Measurements from ENCODE around the gene ABCC6.
"Not testable (repeated sequence)": the region's sequence is repeated elsewhere in the genome, so short reads cannot be mapped to it uniquely, and the experiment has no call there.

The ABCC6 gene

DNA sequence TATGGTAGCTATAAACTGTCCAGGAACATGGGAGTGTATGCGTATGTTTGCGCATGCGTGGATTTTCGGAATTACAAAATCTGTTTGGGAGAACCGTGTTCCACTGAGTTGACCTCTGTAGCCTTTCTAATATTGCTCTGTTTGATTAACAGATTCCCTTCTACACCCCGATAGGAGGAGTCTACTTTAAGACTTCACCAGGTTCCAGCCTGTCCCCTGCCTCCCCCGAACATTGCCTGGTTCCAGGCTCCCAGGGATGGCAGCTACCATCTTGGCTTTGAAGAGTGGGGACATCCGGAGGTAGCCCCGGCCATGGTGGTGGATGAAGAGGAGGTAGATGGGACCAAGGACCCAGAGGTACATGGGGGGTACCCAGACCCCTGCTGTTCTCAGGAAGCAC, 1.9 kb downstream of the ABCC6 start:
- not testable (repeated sequence) for DNase-seq

DNA sequence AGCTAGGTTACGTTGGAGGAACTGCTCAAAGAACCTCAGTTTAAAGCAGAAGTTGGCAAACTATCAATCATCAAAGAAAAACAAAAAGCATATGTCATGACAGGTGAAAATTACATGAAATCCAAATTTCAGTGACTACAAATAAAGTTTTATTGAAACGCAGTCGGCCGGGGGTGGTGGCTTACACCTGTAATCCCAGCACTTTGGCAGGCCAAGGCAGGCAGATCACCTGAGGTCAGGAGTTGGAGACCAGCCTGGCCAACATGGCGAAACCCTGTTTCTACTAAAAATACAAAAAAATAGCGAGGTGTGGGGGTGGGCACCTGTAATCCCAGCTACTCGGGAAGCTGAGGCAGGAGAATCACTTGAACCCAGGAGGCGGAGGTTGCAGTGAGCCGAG, 2.8 kb downstream of the ABCC6 start:
- not testable (repeated sequence) for DNase-seq

DNA sequence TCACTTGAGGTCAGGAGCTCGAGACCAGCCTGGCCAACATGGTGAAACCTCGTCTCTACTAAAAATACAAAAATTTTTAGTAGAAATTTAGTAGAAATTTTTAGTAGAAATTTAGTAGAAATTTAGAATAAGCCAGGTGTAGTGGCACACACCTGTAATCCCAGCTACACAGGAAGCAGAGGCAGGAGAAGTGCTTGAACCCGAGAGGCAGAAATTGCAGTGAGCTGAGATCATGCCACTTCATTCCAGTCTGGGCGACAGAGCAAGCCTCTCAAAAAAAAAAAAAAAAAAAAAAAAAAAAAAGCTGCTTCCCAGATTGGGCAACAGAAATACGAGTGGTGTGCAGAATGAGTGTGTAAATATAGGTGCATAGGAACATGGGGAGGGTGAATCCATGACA, 4.5 kb downstream of the ABCC6 start:
- DNase-seq, result not testable (repeated sequence)

DNA sequence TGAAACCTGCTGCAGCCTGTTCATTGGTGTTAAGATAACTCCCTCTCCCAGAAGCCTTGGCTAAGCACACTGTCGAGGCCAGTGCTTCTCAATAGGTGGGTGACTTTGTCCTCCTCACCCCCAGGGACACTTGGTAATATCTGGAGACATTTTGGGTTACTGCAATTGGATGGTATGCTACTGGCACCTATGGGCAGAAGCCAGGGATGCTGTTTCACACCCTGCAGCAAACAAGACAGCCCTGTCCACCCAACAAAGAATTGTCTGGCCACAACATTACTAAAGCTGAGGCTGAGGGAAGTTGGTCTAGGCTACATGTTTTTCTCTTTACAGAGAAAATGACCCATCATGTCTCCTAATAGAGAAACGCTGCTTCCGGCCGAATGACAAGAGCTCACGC, 4.9 kb downstream of the ABCC6 start:
- DNase-seq, result not testable (repeated sequence)

DNA sequence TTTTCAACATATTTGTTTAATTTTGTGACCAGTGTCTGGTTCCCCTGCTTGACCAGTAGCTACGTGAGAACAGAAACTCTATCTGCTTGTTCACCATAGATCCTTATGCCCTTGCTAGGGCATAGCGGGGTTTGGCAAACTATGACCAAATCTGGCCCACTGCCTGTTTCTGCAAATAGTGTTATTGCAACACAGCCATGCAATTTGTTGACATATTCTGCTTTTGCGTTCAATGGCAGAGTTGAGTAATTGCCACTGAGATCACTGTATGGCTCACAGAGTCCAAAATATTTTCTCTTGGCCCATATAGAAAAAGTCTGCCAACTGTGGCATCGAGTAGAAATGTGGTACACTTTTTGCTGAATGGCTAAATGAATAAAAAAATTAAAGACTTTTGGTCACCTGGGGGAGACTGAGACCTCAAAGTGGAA, 9.4 kb downstream of the ABCC6 start:
- DNase-seq, result not testable (repeated sequence)

DNA sequence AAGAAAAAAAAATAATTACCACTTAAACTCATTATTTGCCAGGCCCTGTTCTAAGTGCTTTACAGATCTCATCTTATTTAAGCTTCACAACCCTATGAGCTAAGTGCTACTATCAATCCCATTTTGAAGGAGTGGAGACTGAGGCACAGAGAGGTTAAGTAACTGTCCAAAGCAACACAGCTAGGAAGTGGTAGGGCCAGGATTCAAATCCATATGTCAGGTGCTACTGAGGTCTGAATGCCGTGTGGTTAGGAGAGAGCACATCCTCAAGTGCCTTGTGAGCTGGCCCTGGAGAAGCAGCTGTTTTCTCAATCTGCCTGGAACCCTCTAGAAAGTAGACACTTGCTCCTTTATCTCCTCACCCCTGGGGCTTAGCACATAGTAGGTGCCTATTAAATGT, 11.9 kb downstream of the ABCC6 start:
- DNase-seq, result not testable (repeated sequence)

DNA sequence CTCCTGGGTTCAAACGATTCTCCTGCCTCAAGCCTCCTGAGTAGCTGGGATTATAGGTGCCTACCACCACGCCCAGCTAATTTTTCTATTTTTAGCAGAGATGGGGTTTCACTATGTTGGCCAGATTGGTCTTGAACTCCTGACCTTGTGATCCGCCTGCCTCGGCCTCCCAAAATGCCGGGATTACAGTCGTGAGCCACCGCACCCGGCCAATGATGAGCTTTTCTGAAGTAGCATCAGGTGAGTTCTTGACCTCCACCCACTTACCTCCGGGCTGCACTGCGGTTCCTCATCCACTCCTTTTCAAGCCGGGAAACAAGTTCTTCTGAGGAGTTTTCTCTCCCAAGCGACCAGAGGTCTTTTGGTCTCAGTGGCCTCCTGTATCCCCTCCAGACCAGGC, 14.8 kb downstream of the ABCC6 start:
- not testable (repeated sequence) for DNase-seq

DNA sequence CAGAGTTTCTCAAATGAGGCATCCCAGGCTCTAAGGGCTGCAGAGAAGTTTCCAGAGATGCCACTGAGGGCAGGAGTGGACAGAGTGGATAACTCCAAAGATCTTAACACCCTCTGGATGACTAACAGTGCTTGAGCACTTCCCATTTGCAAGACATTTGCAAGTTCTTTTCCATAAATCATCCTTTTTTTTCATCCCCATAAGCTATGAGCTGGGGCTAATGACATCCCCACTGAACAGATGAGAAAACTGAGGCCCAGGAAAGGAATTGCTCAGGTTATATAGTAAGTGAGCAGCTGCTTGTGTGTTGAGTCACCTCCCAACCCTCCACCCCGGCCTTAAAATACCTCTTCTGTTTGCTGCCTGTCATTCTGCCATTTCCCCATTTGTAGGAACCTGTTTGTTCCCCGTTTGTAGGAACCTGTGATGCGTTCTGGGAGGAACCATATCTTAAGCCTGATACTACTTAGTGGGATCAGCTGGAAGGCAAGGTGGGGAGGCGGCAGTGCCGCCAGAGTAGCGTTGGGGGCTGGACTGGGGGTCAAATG, 15.4 kb downstream of the ABCC6 start:
- not testable (repeated sequence) for DNase-seq

DNA sequence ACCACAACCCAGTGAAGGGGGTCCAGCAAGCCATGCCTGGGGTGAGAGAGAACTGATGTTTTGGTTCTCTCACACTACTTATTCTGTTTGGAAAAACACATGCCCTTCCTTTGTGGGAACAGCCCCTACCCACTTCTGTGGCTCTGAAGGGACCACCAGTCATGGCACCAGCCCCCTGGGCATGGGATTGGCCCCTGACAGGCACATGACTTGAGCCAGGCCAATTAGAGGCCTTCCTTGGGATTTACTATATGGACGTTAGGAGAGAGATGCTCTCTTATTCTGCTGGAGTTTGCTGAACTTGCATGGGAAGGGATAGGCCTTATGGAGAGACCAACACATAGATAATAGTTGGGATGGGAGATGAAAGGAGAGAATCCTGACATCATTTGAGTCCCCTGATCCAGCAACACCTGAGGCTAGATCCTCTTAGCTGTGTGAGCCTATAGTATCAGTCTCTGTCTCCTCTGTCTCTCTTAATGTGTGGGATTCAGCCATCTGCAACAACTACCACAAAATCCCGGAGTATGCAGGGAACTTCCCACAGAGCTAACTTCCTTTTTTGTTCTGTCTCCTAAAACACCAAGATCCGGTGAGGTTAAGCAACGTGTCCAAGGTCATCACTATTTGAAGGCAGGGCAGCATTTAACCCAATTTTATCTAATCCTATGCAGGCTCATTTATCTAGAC, 16.1 kb downstream of the ABCC6 start:
- DNase-seq, result not testable (repeated sequence)

DNA sequence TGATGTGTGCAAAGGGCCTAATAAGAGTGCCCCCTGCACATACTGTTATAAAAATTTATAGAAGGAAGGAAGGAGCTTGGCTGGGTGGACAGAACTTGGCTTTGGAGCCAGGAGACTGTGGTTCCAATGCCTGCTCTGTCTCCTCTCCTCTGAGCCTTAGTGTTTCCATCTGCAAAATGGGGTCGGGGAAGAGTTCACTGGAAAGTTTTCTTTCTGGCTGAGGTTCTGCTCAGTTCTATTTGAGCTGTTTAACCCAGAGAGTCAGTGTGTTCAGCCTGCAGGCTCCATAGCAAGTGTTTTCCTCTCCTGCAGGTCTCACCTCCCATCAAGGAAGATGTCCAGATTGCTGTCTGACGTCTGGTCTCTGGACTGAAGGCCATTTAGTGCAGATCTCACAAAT, 17.4 kb downstream of the ABCC6 start:
- not testable (repeated sequence) for DNase-seq

DNA sequence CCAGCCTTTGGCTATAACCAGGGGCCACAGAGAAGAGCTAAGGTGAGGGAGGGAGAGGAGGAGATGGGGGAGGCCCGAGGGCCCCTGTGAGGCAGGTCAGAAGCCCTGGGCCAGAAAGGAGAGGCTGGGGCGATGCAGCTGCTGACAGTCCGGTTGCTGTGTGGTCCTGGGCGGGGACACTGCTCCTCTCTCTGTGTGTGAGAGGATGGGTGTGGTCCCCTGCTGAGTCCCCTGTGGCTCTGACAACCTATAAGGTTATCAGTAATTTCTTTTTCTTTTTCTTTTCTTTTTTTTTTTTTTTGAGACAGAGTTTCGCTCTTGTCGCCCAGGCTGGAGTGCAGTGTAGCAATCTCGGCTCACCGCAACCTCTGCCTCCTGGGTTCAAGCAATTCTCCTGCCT, 18.7 kb downstream of the ABCC6 start:
- not testable (repeated sequence) for DNase-seq

DNA sequence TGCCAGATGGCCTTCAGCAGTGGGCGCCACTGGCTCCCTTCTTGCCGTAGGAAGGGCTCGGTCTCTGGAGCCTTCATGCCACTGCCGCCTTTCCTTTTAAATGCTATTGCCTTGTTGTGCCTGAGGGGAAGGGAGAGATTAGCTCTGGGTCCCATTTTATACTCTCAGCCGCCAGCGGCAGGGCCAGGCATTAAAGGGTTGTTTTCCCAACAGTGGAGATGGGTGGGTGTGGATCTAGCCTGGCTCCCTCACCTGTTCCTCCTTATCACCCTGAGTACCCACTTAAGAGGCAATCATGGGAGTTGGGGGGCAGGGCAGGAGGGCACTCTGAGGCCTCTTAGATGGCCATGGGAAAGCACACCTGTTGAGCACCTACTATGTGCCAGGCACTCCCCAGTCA, 19.8 kb downstream of the ABCC6 start:
- not testable (repeated sequence) for DNase-seq

DNA sequence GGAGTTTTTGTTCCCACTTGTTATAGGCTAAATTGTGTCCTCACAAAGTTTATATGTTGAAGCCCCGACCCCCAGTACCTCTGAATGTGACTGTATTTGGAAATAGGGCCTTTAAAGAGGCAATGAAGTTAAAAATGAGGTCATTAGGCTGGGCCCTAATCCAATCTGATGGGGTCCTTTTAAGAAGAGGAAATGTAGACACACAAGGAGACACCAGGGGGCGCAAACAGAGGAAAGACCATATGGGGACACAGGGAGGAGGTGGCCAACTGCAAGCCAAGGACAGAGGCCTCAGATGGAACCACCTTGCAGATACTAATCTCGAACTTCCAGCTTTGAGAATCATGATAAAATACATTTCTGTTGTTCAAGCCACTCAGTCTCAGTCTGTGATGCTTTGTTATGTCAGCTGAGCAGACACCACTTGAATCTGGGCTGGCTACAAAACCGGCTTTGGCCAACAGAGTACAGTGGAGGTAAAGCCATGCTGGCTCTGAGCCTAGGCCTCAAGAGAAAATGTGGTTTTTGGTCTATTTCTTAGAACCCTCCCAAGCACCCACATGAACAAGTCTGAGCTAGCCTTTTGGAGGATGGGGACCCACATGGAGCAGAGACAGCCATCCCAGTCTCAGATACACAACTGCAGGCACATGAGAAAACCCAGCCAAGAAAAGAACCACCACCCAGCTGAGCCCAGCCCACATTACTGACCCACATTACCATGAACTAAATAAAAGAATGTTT, 20.7 kb downstream of the ABCC6 start:
- DNase-seq, result peak; percentile 25

DNA sequence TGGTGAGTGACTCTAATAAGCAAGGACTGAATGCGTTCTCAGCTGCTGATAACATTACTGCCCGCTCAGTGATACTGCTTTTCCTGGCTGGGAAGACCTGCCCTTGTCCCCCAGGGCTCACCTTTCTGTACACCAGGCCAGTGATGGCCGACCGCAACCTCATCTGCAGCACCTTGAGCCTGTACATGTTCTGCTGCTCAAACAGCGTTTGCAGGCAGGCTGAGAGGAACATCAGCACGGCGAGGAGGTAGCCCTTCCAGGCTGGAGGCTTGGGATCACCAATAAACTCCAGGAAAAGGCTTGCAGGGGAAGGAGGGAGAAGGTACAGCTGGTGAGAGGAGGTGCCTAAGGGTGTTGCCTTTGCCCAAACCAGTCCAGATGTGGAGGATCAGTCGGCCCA, 21.4 kb downstream of the ABCC6 start:
- DNase-seq, result not testable (repeated sequence)

DNA sequence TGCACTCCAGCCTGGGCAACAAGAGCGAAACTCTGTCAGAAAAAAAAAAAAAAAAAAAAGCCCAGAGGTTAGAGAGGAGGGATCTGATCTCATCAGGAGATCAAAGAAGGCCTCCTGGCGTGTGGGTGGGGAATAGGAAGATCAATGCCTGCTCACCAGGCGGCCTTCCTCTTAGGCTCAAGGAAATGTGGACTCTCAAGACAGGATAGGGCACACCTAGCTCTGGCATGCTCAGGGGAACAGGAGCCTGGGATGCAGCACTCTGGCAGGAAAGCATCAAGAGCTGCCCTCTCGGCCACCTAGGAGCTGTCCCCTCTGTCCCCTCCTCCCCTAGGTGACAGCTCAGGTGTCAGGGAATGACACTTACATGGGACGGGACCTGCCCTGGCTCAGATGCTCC, 22.9 kb downstream of the ABCC6 start:
- not testable (repeated sequence) for DNase-seq

DNA sequence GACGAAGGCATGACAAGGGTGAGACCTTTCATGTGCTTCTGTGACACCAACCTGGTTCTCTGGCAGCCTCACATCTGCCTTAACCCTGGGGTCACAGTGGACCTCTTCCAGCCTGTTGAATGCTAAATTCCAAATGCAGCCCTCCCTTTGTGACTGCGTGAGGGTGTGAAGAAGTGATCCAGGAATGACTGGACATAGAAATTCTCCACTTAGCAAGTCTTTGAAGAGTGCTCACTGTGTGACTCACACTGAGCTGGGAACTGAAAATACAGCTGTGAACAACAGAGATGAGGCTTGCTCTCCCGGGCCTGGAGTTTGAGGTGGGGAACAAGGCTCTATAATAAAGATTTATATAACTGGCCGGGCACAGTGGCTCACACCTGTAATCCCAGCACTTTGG, 23.9 kb downstream of the ABCC6 start:
- DNase-seq, result not testable (repeated sequence)

DNA sequence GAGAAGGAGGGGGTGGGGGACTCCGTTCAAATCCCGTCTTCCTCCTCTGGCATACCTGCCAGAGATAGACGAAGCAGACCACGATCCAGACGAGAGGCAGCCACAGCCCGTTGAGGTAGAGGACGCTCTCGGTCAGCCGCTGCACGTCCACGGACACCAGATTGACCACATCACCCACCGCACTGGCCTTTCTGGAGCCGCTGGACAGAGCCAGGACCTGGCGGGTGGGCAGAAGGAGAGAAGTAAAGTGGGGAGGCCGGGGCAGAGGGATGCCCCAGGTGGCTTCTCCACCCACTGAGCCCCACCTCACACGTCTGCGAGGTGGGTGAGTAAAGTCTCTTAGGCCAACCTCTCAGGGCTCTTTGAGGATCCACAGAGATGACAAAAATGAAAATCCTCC, 25.3 kb downstream of the ABCC6 start:
- no peak for DNase-seq

DNA sequence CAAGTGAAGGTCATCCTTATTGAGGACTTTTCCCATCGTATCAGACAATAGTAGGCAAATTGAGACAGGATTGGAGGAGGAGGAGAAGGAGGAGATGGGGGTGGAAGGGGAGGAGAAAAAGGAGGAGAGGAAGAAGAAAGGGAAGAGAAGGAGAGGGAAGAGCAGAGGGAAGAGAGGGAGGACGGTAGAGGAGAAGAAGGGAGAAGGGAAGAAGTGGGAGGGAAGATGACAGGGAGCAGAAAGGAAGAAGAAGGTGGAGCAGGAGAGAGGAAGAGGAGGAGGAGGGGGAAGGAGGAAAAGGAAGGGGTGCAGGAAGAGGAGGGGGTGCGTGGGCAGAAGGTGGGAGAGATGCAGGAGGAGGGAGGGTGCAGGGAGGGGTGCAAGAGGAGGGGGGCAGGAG, 26.0 kb downstream of the ABCC6 start:
- no peak for DNase-seq

DNA sequence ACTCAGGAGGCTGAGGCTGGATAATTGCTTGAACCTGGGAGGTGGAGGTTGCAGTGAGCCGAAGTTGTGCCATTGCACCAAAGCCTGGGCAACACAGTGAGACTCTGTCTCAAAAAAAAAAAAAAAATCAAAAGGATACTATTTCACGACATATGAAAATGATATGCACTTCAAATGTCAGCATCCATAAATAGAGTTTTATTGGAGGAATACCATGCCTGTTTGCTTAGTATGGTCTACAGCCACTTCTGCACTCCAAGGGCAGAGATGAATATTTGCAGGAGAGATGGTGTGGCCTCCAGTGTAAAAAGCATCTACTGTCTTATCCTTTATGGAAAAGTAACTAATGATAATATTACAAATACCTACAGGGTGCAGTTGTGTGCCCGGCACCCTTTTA, 27.2 kb downstream of the ABCC6 start:
- DNase-seq, result no peak

DNA sequence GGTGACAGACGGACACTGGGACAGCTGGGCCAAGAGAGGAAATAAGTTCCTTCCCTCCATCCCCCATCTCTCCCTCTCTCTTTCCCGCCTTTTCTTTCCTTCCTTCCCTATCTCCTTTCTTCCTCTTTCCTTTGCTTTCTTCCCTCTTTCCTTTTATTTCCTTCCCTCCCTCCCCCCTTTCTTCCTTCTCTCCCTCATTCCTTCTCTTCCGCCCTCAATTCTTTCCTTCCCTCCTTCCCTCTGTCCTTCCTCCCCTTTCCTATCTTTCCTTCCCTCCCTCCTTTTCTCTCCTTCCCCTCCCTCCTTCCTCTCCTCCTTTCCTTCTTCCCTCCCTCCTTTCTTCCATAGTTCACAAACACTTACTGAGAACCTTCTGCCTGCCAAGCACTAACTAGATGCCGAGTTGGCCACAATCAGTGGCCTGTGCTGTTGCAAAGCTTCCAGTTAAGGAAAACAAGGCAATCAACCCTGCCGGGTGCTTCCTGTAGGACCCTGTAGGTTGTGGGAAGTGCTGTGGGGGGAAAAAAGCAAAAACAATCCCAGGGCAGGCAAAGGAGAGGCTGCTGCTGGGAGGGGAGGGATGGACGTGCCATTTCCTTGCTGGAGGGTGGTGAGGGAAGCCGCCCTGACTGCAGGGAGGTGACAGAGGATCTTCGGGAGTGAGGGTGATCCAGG, 31.7 kb downstream of the ABCC6 start:
- no peak for DNase-seq

DNA sequence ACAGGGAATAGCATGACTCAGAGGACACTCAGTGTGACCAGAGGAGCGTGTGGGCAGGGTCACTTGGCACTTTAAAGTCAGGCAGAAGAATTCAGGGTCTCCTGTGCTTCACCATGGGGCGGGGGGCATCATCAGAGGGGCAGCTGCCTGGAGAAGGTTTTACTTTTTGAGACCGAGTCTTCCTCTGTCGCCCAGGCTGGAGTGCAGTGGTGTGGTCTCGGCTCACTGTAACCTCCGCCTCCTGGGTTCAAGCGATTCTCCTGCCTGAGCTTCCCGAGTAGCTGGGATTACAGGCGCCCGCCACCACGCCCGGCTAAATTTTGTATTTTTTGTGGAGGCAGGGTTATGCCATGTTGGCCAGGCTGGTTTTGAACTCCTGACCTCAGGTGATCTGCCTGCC, 32.3 kb downstream of the ABCC6 start:
- DNase-seq, result not testable (repeated sequence)

DNA sequence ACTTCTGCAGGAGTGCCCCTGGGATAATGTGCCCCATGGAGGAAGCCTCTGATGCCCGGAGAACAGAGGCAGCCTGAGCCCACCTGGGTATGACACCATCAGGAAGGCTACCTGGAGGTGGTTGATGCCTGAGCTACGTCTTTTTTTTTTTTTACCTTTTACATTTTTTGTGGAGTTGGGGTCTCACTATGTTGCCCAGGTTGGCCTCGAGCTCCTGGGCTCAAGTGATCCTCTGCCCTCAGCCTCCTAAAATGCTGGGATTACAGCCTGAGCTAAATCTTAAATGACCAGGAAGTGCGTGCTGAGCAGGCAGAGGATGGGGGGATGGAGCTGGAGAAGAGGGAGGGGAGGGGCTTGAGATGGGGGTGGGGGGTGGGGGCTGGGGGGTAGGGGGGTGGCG, 32.7 kb downstream of the ABCC6 start:
- DNase-seq, result no peak

DNA sequence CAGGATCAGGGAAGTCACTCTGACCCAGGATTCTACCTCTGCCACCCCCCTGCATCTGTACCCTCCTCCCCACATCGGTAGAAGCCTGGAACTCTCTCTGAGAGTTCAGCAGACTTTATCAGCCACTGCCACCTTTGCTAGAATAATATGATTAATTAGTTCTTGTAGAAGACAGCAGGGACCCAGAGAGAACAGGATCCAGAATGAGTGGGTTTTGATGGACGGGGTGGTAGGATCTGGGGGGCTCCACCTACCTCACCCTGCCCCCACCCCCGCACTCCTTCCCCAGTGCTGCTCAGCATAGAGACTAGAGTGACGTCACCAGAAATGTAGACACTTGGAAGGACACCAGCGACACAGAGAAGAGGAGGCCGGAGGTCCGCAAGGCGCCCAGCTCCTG, 33.5 kb downstream of the ABCC6 start:
- DNase-seq, result no peak

DNA sequence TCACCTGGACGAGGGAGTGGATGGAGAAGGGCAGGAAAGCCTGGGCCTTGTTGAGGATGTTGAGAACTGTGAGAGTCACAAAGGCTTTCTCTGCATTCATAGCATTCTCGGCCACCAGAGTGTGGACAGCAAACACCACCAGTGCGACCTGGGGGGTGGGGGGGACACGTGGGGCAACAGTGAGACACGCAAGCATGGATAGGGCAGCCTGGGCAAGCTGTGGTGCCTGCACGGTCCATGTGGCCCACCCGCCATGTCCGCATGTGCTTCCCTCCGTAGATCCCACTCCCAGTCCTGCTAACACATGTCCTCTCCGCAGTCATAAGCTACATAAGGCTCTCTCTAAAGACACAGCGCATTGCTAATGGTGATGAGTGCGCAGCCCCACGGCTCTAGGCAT, 34.5 kb downstream of the ABCC6 start:
- no peak for DNase-seq

Data from NCI-H1436 (cell line).